ENCODE measurements around the gene SLC44A1.

The SLC44A1 gene

GRCh38 chr9:105438141-105438806 lies 193.8 kb downstream of the SLC44A1 start:
- TF ChIP-seq ZFX (IDR thresholded peaks at IDR 0.05; ENCODE audit: borderline replicate concordance), result no peak
- TF ChIP-seq, protein P1, sequence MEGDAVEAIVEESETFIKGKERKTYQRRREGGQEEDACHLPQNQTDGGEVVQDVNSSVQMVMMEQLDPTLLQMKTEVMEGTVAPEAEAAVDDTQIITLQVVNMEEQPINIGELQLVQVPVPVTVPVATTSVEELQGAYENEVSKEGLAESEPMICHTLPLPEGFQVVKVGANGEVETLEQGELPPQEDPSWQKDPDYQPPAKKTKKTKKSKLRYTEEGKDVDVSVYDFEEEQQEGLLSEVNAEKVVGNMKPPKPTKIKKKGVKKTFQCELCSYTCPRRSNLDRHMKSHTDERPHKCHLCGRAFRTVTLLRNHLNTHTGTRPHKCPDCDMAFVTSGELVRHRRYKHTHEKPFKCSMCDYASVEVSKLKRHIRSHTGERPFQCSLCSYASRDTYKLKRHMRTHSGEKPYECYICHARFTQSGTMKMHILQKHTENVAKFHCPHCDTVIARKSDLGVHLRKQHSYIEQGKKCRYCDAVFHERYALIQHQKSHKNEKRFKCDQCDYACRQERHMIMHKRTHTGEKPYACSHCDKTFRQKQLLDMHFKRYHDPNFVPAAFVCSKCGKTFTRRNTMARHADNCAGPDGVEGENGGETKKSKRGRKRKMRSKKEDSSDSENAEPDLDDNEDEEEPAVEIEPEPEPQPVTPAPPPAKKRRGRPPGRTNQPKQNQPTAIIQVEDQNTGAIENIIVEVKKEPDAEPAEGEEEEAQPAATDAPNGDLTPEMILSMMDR (IDR thresholded peaks at IDR 0.05), result no peak
- no peak overlapping the region for H3K27ac ChIP-seq

DNA sequence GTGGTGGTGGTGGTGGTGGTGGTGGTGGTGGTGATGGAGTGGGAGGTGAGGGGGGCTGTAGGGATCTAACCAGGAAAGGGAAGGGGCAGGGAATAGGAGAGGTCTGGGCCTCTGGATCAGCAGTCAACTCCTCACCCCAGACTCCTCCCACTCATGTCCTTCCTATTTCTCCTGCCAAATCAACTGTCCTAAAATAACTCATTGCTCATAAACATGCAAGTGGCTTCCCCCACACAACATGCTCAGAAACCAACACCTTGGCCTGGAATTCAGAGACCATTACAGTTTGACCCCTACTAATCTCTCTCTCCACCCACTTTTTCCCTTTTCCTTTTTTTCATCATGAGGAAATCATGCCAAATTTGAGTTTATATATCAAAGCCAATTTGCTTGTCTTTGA lies 195.0 kb downstream of the SLC44A1 start:
- no peak for TF ChIP-seq ZFX (IDR thresholded peaks at IDR 0.05; ENCODE audit: borderline replicate concordance)
- TF ChIP-seq, protein P1 (IDR thresholded peaks at IDR 0.05), result no peak
- H3K27ac ChIP-seq, result no peak overlapping the region

GRCh38 chr9:105441616-105442160 lies 197.2 kb downstream of the SLC44A1 start:
- no peak for TF ChIP-seq ZFX (IDR thresholded peaks at IDR 0.05; ENCODE audit: borderline replicate concordance)
- TF ChIP-seq, protein P1 (IDR thresholded peaks at IDR 0.05), result no peak
- no peak overlapping the region for H3K27ac ChIP-seq

DNA sequence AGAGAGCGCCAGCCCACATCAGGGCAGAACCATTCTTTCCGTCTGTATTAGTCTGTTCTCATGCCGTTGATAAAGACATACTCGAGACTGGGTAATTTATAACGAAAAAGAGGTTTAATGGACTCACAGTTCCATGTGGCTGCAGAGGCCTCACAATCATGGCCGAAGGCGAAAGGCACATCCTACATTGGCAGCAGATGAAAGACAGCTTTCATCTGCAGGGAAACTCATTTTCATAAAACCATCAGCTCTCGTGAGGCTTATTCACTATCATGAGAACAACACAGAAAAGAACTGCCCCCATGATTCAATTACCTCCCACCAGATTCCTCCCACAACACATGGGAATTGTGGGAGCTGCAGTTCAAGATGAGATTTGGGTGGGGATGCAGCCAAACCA lies 198.7 kb downstream of the SLC44A1 start:
- no peak for TF ChIP-seq ZFX (IDR thresholded peaks at IDR 0.05; ENCODE audit: borderline replicate concordance)
- TF ChIP-seq, protein P1 (IDR thresholded peaks at IDR 0.05), result no peak
- H3K27ac ChIP-seq, result no peak overlapping the region

DNA sequence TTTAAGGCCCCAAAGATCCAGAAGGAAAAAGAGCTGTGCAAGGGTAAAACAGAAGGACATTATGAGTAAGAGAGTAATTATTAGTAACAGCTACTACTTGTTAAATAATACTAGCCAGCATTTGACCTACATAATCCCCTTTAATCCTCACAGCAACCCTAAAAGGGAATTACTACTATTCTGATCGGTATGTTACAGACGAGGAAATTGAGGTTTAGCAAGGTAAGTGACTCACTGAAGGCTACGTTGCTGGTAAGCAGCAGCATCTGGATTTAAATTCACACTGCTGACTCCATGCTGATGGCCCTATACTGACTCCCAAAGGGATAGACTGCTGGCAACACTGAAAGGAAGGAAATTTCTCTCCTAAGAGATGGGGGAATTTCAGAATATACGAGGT lies 199.7 kb downstream of the SLC44A1 start:
- no peak for TF ChIP-seq ZFX (IDR thresholded peaks at IDR 0.05; ENCODE audit: borderline replicate concordance)
- TF ChIP-seq, protein P1 (IDR thresholded peaks at IDR 0.05), result no peak

GRCh38 chr9:105445203-105445881 lies 200.9 kb downstream of the SLC44A1 start:
- no peak overlapping the region for H3K27ac ChIP-seq
- TF ChIP-seq, protein P1 (IDR thresholded peaks at IDR 0.05), result no peak
- no peak for TF ChIP-seq ZFX (IDR thresholded peaks at IDR 0.05; ENCODE audit: borderline replicate concordance)

More for the DNA sequence above, 199.7 kb downstream of the SLC44A1 start:
- H3K27ac ChIP-seq, result no peak overlapping the region

GRCh38 chr9:105447386-105447813 lies 202.9 kb downstream of the SLC44A1 start:
- H3K27ac ChIP-seq, result no peak overlapping the region
- TF ChIP-seq, protein P1 (IDR thresholded peaks at IDR 0.05), result no peak
- no peak for TF ChIP-seq ZFX (IDR thresholded peaks at IDR 0.05; ENCODE audit: borderline replicate concordance)
